AG04449 (cell line): ENCODE measurements around the gene LCN6.

Experiments
- CTCF ChIA-PET: fragments of 350-600 bp; formaldehyde crosslinking; extraction: SDS; loops from one replicate; lab custom pipeline; 2021; ENCODE audit warnings: antibody characterized with exemption; lab: Yijun Ruan, JAX
- POLR2A ChIA-PET: fragments of 400-600, 350-600 bp; formaldehyde crosslinking; extraction: SDS; loops from one replicate; lab custom pipeline; 2020; ENCODE audit warnings: antibody characterized with exemption, inconsistent platforms; lab: Yijun Ruan, JAX
- DNase-seq: peaks from one replicate; pipeline ENCODE4 v3.0.0-alpha.2; 2010; ENCODE audit warnings: low read depth, low spot score
- H3K4me3 ChIP-seq: 2 replicates; pipeline ENCODE4 v1.5.1; 2011; ENCODE audit warnings: low read depth, mild to moderate bottlenecking, control low read depth, low read length
- TF ChIP-seq, protein P1 (sequence below): IDR thresholded peaks from one replicate; pipeline ENCODE4 v1.5.1; 2011; ENCODE audit warnings: mild to moderate bottlenecking, moderate library complexity, low read length, control low read depth, inconsistent platforms; ENCODE audit not compliant: insufficient read depth; ENCODE audit errors: missing control alignments

Gene LCN6

GRCh38 chr9:136697146-136697820 is 51.0 kb downstream of the LCN6 start:
- CTCF ChIA-PET = interaction anchor here (1.1 kb wide), 1 partner anchor 25 kb away, joined by 4 read pairs; no protein-coding TSS in a partner anchor
- POLR2A ChIA-PET = no interaction called here
- TF ChIP-seq, protein P1, sequence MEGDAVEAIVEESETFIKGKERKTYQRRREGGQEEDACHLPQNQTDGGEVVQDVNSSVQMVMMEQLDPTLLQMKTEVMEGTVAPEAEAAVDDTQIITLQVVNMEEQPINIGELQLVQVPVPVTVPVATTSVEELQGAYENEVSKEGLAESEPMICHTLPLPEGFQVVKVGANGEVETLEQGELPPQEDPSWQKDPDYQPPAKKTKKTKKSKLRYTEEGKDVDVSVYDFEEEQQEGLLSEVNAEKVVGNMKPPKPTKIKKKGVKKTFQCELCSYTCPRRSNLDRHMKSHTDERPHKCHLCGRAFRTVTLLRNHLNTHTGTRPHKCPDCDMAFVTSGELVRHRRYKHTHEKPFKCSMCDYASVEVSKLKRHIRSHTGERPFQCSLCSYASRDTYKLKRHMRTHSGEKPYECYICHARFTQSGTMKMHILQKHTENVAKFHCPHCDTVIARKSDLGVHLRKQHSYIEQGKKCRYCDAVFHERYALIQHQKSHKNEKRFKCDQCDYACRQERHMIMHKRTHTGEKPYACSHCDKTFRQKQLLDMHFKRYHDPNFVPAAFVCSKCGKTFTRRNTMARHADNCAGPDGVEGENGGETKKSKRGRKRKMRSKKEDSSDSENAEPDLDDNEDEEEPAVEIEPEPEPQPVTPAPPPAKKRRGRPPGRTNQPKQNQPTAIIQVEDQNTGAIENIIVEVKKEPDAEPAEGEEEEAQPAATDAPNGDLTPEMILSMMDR = no peak
- DNase-seq = no peak
- H3K4me3 ChIP-seq = no peak overlapping the region

- no peak overlapping the region for H3K4me3 ChIP-seq
- POLR2A ChIA-PET = interaction anchor here (0.6 kb wide), 1 partner anchor 128 kb away, joined by 3 read pairs; no protein-coding TSS in a partner anchor
- CTCF ChIA-PET = interaction anchor here (1.0 kb wide), 1 partner anchor 9 kb away, joined by 3 read pairs; the partner anchor contains the start of gene AGPAT2
- TF ChIP-seq, protein P1 = no peak
- DNase-seq = no peak
Observed at GRCh38 chr9:136696502-136696901, 51.8 kb downstream of the LCN6 start.

DNA sequence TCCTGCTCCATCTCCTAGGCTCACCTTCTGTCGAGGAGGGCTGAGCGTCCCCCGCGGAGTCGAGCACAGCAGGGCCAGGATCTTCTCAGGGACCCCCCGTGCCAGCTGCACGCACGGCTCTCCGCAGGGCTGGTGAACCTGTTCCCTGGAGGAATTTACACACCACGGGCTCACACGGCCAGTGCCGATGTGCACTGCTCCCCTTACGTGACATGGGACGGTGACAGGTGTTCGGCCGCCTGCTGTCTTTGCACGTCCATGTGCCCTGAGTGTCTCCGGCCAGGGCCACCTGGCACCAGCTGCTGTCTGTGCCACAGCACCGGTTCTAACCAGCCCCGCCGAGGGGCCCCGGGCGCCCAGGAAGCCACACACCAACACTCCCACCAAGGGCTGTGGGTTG is 52.4 kb downstream of the LCN6 start:
- POLR2A ChIA-PET = interaction anchor here (0.6 kb wide), 1 partner anchor 129 kb away, joined by 3 read pairs; no protein-coding TSS in a partner anchor
- CTCF ChIA-PET = interaction anchor here (1.0 to 1.7 kb wide), 3 partner anchors 7 to 211 kb away, joined by 3 to 5 read pairs (median 4); partner anchors contain the start of gene AGPAT2
- TF ChIP-seq, protein P1 = no peak
- H3K4me3 ChIP-seq = no peak overlapping the region
- no peak for DNase-seq

- no peak overlapping the region for H3K4me3 ChIP-seq
- POLR2A ChIA-PET = no interaction called here
Observed at GRCh38 chr9:136695435-136695895, 52.9 kb downstream of the LCN6 start.

GRCh38 chr9:136694872-136695247 is 53.5 kb downstream of the LCN6 start:
- no peak overlapping the region for H3K4me3 ChIP-seq
- no peak for DNase-seq
- POLR2A ChIA-PET = no interaction called here
- TF ChIP-seq, protein P1 = no peak
- CTCF ChIA-PET = interaction anchor here (0.6 to 2.1 kb wide), 6 partner anchors 8 to 210 kb away, joined by 3 to 6 read pairs (median 4); no protein-coding TSS in a partner anchor

More at GRCh38 chr9:136695435-136695895, 52.9 kb downstream of the LCN6 start:
- CTCF ChIA-PET = interaction anchor here (0.6 to 2.1 kb wide), 5 partner anchors 8 to 211 kb away, joined by 3 to 6 read pairs (median 4); no protein-coding TSS in a partner anchor
- TF ChIP-seq, protein P1 = no peak
- DNase-seq = no peak
